GM20431 (cell line): Measurements from ENCODE around the gene HSPB8.

Source experiments
- in situ Hi-C: fragments of 300-500 bp; cut with MseI, MboI; formaldehyde crosslinking; loops from one replicate; pipeline ENCODE4 v1.15.0; 2020; ENCODE audit warnings: low sequenced_read_pairs; ENCODE audit not compliant: unreplicated experiment

Gene HSPB8

GRCh38 chr12:119178544-119179334 lies at the start of gene HSPB8:
HSPB8 (plus strand) TSS chr12:119178931; CDS start chr12:119179313, 382 bp downstream.
- in situ Hi-C loops: no loop called here

DNA sequence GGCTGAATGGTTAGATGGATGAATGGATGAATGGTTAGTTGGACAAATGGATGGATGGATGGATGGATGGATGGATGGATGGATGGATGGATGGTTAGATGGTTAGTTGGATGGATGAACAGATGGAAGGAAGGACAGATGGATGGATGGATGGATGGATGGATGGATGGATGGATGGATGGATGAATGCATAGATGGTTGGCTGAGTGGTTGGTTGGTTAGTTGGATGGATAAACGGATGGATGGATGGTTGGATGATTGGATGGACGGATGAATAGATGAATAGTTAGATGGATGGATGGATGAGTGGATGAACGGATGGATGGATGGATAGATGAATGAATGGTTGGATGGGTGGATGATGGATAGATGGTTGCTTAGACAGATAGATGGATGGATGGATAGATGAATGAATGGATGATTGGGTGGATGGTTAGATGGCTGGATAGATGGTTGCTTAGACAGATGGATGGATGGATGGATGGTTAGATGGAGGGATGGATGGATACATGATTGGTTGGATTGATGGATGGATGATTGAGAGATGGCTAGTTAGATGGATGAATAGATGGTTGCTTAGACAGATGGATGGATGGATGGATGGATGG lies 48.8 kb upstream of the HSPB8 start:
- in situ Hi-C loops: no loop called here

GRCh38 chr12:119130523-119130922 lies 48.2 kb upstream of the HSPB8 start:
- in situ Hi-C loops: no loop called here

- in situ Hi-C loops: no loop called here
These were observed 44.3 kb upstream of the HSPB8 start for GRCh38 chr12:119134284-119135072.

GRCh38 chr12:119136811-119137410 lies 41.8 kb upstream of the HSPB8 start:
- in situ Hi-C loops: no loop called here

- in situ Hi-C loops: no loop called here
These were observed 39.3 kb upstream of the HSPB8 start for GRCh38 chr12:119139448-119139847.

DNA sequence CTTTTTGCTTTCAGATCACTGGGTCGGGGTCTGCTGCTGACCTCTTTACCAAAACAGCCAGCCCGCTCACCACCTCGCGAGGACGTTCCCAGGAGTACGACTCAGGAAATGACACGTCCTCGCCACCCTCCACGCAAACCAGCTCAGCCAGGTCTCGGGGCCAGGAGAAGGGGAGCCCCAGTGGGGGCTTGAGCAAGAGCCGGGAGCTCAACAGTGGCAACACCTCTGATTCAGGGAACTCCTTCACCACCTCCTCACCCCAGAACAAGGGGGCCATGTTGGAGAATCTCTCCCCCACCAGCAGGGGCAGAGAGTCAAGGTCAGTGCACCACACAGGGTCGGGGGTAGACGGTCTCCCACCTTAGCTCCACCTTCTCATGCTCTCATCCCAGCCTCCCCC lies 33.4 kb upstream of the HSPB8 start:
- in situ Hi-C loops: no loop called here

DNA sequence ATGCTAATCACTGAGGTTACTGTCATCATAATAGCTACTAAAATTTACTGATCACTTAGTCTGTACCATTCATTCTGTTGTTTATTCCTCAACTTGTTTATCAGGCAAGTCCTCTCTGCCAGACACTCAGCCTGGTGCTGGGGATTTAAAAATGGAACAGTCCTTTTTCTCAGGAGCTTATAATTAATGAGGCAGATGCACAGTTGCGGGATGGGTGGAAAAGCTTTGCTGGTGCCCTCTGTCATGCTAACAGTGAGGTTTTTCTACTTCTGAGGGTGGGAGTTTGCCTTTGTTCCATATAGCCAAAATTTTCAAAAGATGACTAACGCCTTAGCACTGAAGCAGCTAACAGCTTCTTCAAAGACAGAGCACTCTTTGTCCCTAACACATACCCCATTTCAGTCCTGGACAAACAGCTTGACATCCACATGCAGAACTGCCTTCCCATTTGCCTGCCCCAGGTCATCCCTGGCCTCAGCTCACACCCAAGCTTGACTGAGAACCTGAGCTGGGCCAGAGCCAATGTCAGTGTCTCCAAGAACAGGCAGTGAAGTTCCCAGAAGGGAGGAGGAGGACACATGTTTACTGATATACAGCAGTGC lies 30.8 kb upstream of the HSPB8 start:
- in situ Hi-C loops: no loop called here

- in situ Hi-C loops: no loop called here
These were observed 29.5 kb upstream of the HSPB8 start for GRCh38 chr12:119149270-119149669.

DNA sequence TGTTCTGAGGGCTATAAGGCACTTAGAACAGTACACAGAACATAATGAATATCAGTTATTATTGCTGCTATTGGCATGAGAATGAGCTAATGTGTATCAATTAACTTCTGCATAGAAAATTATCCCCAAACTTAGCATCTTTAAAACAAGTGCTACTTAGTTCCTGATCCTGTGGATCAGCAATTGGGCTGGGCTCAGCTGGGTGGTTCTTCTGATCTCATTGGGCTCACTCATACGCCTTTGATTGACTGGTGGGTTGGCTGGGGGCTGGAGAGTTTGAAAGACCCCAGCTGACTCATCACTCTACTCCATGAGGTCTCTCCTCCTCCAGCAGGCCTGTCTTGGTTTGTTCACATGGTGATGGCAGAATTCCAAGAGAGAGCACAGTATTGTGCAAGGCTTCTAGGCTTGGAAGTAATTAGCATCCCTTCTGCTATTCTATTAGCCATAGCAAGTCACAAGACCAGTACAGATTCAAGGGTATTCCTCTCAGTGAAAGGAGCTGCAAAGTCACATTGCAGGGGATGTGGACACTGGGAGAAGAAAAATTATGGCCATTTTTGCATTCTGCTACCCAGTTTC lies 27.2 kb upstream of the HSPB8 start:
- in situ Hi-C loops: no loop called here

DNA sequence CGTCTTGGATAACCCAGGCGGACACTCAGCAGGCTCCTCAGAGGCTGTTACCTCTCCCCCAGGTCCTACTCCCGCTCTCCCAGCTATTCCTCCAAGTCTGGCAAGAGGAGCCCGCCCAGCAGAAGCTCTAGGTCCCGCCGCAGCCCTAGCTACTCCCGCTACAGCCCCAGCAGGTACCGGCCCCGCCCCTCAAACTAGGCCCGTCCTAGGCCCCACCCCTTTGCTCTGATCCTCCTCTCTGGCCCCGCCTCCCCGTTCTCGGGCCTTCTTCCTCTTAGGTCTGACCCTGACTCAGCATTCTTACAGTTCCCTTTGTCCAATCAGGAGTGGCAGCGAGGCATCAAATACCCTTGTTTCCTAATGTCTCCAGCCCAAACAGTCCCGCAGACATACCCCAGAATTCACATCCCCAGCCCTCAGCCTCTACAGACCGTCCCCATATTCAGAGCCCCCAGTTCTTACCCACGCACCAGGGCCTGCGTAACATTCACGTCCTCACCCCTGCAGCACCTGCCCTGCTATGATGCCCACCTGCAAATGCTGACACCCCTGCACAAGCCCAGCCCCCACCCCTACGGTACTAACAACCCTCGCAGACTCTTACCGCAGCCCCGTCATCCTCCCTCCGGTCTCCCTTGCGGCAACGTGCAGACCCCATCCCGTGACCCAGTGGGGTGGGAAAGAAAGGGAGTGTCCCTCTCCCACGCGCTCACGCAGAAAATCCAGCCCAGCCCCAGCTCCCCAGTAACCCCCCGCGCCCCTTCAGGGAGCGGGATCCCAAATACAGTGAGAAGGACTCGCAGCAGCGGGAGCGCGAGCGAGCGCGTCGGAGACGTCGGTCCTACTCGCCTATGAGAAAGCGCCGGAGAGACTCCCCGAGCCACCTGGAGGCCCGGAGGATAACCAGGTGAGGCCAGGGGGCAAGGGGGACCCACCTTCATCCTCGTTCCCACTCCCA lies 25.0 kb upstream of the HSPB8 start:
- in situ Hi-C loops: no loop called here

GRCh38 chr12:119154435-119154818 lies 24.3 kb upstream of the HSPB8 start:
- in situ Hi-C loops: no loop called here

GRCh38 chr12:119156401-119157044 lies 22.2 kb upstream of the HSPB8 start:
- in situ Hi-C loops: no loop called here

- in situ Hi-C loops: no loop called here
These were observed 21.2 kb upstream of the HSPB8 start for GRCh38 chr12:119157528-119157927.

DNA sequence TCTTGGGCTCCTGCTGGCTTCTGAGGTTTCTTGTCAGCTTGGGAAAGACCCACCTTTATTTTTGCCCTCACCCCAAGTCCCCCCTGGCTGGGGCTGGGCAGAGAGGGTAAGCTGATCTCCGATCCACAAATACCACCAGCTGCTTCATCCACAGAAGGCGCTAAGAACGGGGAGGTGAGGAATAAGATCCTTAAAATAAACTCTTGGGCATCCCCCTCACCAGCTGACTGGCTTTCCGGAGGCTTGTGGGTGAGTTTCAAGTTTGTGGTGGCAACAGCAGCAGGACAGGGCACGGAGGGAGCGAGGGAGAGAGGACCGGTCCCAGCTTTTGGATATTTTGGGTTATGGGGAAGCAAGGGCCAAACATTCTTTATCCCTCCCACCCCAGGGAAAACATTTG lies 20.8 kb upstream of the HSPB8 start:
- in situ Hi-C loops: no loop called here

DNA sequence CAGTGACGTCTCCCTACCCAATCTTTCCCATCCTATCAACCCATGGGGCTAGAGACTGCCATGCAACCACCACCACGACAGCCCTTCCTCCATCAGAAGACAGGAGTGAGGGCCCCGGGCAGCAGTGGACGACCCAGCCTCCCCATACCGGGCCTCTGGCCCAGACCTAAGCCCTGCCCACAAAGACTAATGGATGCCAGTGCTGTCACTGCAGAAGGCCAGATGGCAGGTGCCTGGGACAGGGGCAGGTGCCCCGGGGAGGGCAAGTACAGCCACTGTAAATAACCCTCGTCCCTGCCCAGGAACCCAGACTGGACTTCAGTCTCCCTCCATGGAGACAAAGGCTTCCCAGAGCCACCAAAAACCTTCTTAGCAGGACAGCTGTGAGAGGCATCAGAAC lies 20.3 kb upstream of the HSPB8 start:
- in situ Hi-C loops: no loop called here

GRCh38 chr12:119159844-119160243 lies 18.9 kb upstream of the HSPB8 start:
- in situ Hi-C loops: no loop called here

GRCh38 chr12:119167902-119168301 lies 10.8 kb upstream of the HSPB8 start:
- in situ Hi-C loops: no loop called here
